OCI-LY7 (cell line): ENCODE measurements around the gene INKA2. TPM values are rescaled to one million over a fixed set of nuclear protein-coding genes. Genes with fewer than 3 reads are reported as not detected.

Experiments used
- BruUV-seq: library from RNA; stranded (reverse); fragments of 400-500 nt; replicated peaks from 2 replicates; lab custom pipeline; 2021; lab: Mats Ljungman, UMichigan
- CTCF ChIA-PET: fragments of 300-600 bp; sonication (Branson Sonifier 250); formaldehyde crosslinking; loops from one replicate; lab custom pipeline; 2022; ENCODE audit warnings: antibody characterized with exemption; ENCODE audit not compliant: unreplicated experiment; lab: Charles Lee
- POLR2A ChIA-PET: fragments of 300-600 bp; sonication (Branson Sonifier 250); formaldehyde crosslinking; loops from one replicate; lab custom pipeline; 2022; ENCODE audit warnings: antibody characterized with exemption; lab: Charles Lee
- DNase-seq: peaks from one replicate; pipeline ENCODE4 v3.0.0-alpha.2; 2015; ENCODE audit warnings: low spot score
- H2AFZ ChIP-seq: fragments of 200-600 bp; sonication (generic), shearing (Covaris generic); 2 replicates; pipeline ENCODE4 v1.6.1; 2014; ENCODE audit warnings: mild to moderate bottlenecking, antibody characterized with exemption, low read length, moderate library complexity
- H3K27ac ChIP-seq: fragments of 200-600 bp; sonication (generic); 2 replicates; pipeline ENCODE4 v1.5.1; 2014; ENCODE audit warnings: mixed run types, low read depth, mild to moderate bottlenecking, moderate library complexity, low read length, inconsistent platforms; ENCODE audit not compliant: poor library complexity, severe bottlenecking
- H3K36me3 ChIP-seq: fragments of 200-600 bp; sonication (generic); 2 replicates; pipeline ENCODE4 v1.6.1; 2014; ENCODE audit warnings: mild to moderate bottlenecking, antibody characterized with exemption, low read length, moderate library complexity, mixed read lengths; ENCODE audit not compliant: insufficient read depth
- H3K4me1 ChIP-seq: fragments of 200-600 bp; sonication (generic); 2 replicates; pipeline ENCODE4 v1.5.1; 2014; ENCODE audit warnings: mild to moderate bottlenecking, low read length; ENCODE audit not compliant: insufficient read depth, poor library complexity, severe bottlenecking
- H3K4me2 ChIP-seq: fragments of 200-600 bp; sonication (generic); 2 replicates; pipeline ENCODE4 v1.6.1; 2014; ENCODE audit warnings: mild to moderate bottlenecking, low read length
- H3K4me3 ChIP-seq: fragments of 200-600 bp; sonication (generic); 2 replicates; pipeline ENCODE4 v1.5.1; 2014; ENCODE audit warnings: mild to moderate bottlenecking, low read depth, low read length; ENCODE audit not compliant: poor library complexity, severe bottlenecking
- H3K79me2 ChIP-seq: fragments of 200-600 bp; sonication (generic); 2 replicates; pipeline ENCODE4 v1.6.1; 2016; ENCODE audit warnings: low read depth, mild to moderate bottlenecking, low read length, moderate library complexity, mixed read lengths; ENCODE audit not compliant: insufficient read depth
- H3K9me2 ChIP-seq: fragments of 200-600 bp; sonication (generic); 2 replicates; pipeline ENCODE4 v1.6.1; 2016; ENCODE audit warnings: mild to moderate bottlenecking, low read length, mixed read lengths; ENCODE audit not compliant: insufficient read depth
- H3K9me3 ChIP-seq: fragments of 200-600 bp; sonication (generic); 2 replicates; pipeline ENCODE4 v1.6.1; 2014; ENCODE audit warnings: mild to moderate bottlenecking, mixed run types, low read length, mixed read lengths
- H4K20me1 ChIP-seq: fragments of 200-600 bp; sonication (generic); 2 replicates; pipeline ENCODE4 v1.6.1; 2014; ENCODE audit warnings: mild to moderate bottlenecking, antibody characterized with exemption, low read length, moderate library complexity, mixed read lengths; ENCODE audit not compliant: insufficient read depth
- EZH2phosphoT487 ChIP-seq: fragments of 200-600 bp; sonication (generic); IDR thresholded peaks from 2 replicates; pipeline ENCODE4 v1.6.1; 2018; ENCODE audit warnings: low read depth, borderline replicate concordance, mild to moderate bottlenecking, mixed run types, antibody characterized with exemption, low read length, moderate library complexity, mixed read lengths
- intact Hi-C: fragments of 100-400 bp; cut with micrococcal nuclease; formaldehyde crosslinking; loops from one replicate; pipeline ENCODE4 v1.10.0; 2022; ENCODE audit not compliant: unreplicated experiment
- total RNA-seq, 2 experiments: library from RNA; depleted of rRNA in 1 of 2; stranded (reverse); fragments of >200 nt in 1 of 2; shearing (Covaris generic) in 1 of 2; gene quantifications; 2 replicates each; pipeline ENCODE4 v1.2.3, GENCODE V29; 2014 to 2022
- TF ChIP-seq, protein P1 (sequence below): fragments of 200-600 bp; sonication (generic); conservative IDR thresholded peaks from 2 replicates; pipeline ENCODE4 v1.5.1; 2014; ENCODE audit warnings: mild to moderate bottlenecking, antibody characterized with exemption, low read length, moderate library complexity, mixed read lengths

The INKA2 gene
- total RNA-seq, 2 experiments from 2014 or later: 3.9 to 10.8 TPM

- no peaks in the 10 kb centered on the region for H3K36me3 ChIP-seq
- peaks cover 67% of the 10 kb centered on the region for H3K4me1 ChIP-seq
- H3K9me3 ChIP-seq: no peaks in the 10 kb centered on the region
- DNase-seq: no peak
- intact Hi-C loops: loop anchor here (10.0 kb wide), 3 partner anchors 125 to 1115 kb away; no protein-coding TSS in a partner anchor
- H4K20me1 ChIP-seq: no peaks in the 10 kb centered on the region
- no peaks in the 10 kb centered on the region for H3K9me2 ChIP-seq
- no peak overlapping the region for H2AFZ ChIP-seq
- no peak overlapping the region for H3K27ac ChIP-seq
- CTCF ChIA-PET: interaction anchor here (1.4 kb wide), 1 partner anchor 242 kb away, joined by 5 read pairs; no protein-coding TSS in a partner anchor
- TF ChIP-seq, protein P1, sequence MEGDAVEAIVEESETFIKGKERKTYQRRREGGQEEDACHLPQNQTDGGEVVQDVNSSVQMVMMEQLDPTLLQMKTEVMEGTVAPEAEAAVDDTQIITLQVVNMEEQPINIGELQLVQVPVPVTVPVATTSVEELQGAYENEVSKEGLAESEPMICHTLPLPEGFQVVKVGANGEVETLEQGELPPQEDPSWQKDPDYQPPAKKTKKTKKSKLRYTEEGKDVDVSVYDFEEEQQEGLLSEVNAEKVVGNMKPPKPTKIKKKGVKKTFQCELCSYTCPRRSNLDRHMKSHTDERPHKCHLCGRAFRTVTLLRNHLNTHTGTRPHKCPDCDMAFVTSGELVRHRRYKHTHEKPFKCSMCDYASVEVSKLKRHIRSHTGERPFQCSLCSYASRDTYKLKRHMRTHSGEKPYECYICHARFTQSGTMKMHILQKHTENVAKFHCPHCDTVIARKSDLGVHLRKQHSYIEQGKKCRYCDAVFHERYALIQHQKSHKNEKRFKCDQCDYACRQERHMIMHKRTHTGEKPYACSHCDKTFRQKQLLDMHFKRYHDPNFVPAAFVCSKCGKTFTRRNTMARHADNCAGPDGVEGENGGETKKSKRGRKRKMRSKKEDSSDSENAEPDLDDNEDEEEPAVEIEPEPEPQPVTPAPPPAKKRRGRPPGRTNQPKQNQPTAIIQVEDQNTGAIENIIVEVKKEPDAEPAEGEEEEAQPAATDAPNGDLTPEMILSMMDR: no peak
- no peak for TF ChIP-seq EZH2phosphoT487
- H3K4me3 ChIP-seq: no peak overlapping the region
- POLR2A ChIA-PET: interaction anchor here (0.6 to 1.4 kb wide), 3 partner anchors 11 to 281 kb away, joined by 4 to 6 read pairs (median 4); partner anchors contain the start of gene INKA2
- peaks cover 12% of the 10 kb centered on the region; the same call in 1 of the 2 replicates for H3K79me2 ChIP-seq
- no TSS peak for BruUV-seq
- H3K4me2 ChIP-seq: no peak overlapping the region
Observed at GRCh38 chr1:111749628-111750027, 10.4 kb upstream of the INKA2 start.

DNA sequence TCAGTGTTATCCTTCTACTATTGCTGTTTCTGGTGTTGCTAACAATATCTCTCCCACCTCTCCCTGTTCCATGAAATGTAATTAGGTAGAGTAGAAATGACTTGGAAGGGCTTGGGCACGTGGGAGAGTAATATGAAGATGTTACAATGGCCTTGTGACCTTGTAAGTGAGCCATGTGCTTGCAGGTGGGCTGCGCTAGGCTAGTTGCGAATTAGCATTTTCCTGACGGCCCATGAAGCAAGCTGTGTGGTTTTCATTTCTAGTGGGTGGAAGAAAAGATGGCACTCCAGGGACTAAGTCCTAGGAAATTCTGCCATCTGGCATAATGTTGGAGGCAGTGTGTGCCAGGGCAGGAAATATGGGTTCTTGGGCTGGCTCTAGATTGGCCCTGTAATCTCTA lies 8.8 kb upstream of the INKA2 start:
- Histone ChIP-seq H3K4me3 (no peak overlapping the region), H4K20me1 (no peaks in the 10 kb centered on the region)

More for the DNA sequence above, 8.8 kb upstream of the INKA2 start:
- H3K27ac ChIP-seq: no peak overlapping the region
- ChIA-PET POLR2A (interaction anchor here (1.6 kb wide), 1 partner anchor 10 kb away, joined by 9 read pairs; the partner anchor contains the start of gene INKA2), CTCF (interaction anchor here (0.8 kb wide), 1 partner anchor 236 kb away, joined by 5 read pairs; no protein-coding TSS in a partner anchor)
- H3K9me2 ChIP-seq: no peaks in the 10 kb centered on the region
- no TSS peak for BruUV-seq
- intact Hi-C loops: no loop called here
- H2AFZ ChIP-seq: no peak overlapping the region
- no peak for DNase-seq
- peaks cover 50% of the 10 kb centered on the region for H3K4me1 ChIP-seq
- no peak for TF ChIP-seq EZH2phosphoT487
- TF ChIP-seq, protein P1: no peak
- H3K4me2 ChIP-seq: no peak overlapping the region
- no peaks in the 10 kb centered on the region for H3K36me3 ChIP-seq
- no peaks in the 10 kb centered on the region for H3K9me3 ChIP-seq
- H3K79me2 ChIP-seq: no peaks in the 10 kb centered on the region
